Skeletal muscle satellite cell (primary cell): ENCODE results near the gene CSF2RB.
"Not testable (repeated sequence)": the region's sequence is repeated elsewhere in the genome, so short reads cannot be mapped to it uniquely, and the experiment has no call there.

Source experiments
- H3K27me3 ChIP-seq: 2 replicates; pipeline ENCODE4 v1.7.0; 2013; ENCODE audit warnings: low read length; ENCODE audit not compliant: control insufficient read depth, insufficient read depth
- H3K36me3 ChIP-seq: 2 replicates; pipeline ENCODE4 v1.7.0; 2013; ENCODE audit warnings: mild to moderate bottlenecking, control low read depth, low read length; ENCODE audit not compliant: insufficient read depth
- H3K4me1 ChIP-seq: 2 replicates; pipeline ENCODE4 v1.7.0; 2013; ENCODE audit warnings: low read length; ENCODE audit not compliant: control insufficient read depth, insufficient read depth
- H3K4me2 ChIP-seq: 2 replicates; pipeline ENCODE4 v1.7.0; 2013; ENCODE audit warnings: mild to moderate bottlenecking, low read length
- H3K4me3 ChIP-seq: 2 replicates; pipeline ENCODE4 v1.7.0; 2013; ENCODE audit warnings: low read length
- H3K9ac ChIP-seq: 2 replicates; pipeline ENCODE4 v1.7.0; 2013; ENCODE audit warnings: mild to moderate bottlenecking, low read depth, low read length, moderate library complexity
- H3K9me3 ChIP-seq: replicated peaks from 2 replicates; pipeline ENCODE4 v1.7.0; 2013; ENCODE audit warnings: mild to moderate bottlenecking, control low read depth, low read length

CSF2RB gene

GRCh38 chr22:36982136-36982535, 68.7 kb downstream of the CSF2RB start:
- no peaks in the 10 kb centered on the region for H3K36me3 ChIP-seq
- H3K4me2 ChIP-seq: no peak overlapping the region
- no peak overlapping the region for H3K9ac ChIP-seq
- no peak overlapping the region for H3K4me3 ChIP-seq
- H3K9me3 ChIP-seq: peaks cover 6% of the 10 kb centered on the region
- peaks cover 4% of the 10 kb centered on the region for H3K4me1 ChIP-seq
- peaks cover 26% of the 10 kb centered on the region for H3K27me3 ChIP-seq

GRCh38 chr22:36985211-36985889, 71.9 kb downstream of the CSF2RB start:
- Histone ChIP-seq H3K4me2 (no peak overlapping the region), H3K9ac (no peak overlapping the region), H3K4me1 (no peaks in the 10 kb centered on the region), H3K4me3 (no peak overlapping the region), H3K27me3 (peaks cover 36% of the 10 kb centered on the region), H3K9me3 (peaks cover 6% of the 10 kb centered on the region), H3K36me3 (no peaks in the 10 kb centered on the region)

GRCh38 chr22:36986242-36986821, 72.9 kb downstream of the CSF2RB start:
- Histone ChIP-seq H3K4me2 (no peak overlapping the region), H3K27me3 (peaks cover 37% of the 10 kb centered on the region), H3K36me3 (no peaks in the 10 kb centered on the region), H3K4me3 (no peak overlapping the region), H3K9ac (no peak overlapping the region), H3K9me3 (peaks cover 6% of the 10 kb centered on the region), H3K4me1 (no peaks in the 10 kb centered on the region)

- no peaks in the 10 kb centered on the region for H3K36me3 ChIP-seq
- H3K9me3 ChIP-seq: peaks cover 6% of the 10 kb centered on the region
- no peaks in the 10 kb centered on the region for H3K4me1 ChIP-seq
- H3K9ac ChIP-seq: no peak overlapping the region
- H3K4me2 ChIP-seq: no peak overlapping the region
- H3K27me3 ChIP-seq: peaks cover 26% of the 10 kb centered on the region
- H3K4me3 ChIP-seq: no peak overlapping the region
Observed at GRCh38 chr22:36988075-36988832, 74.8 kb downstream of the CSF2RB start.

GRCh38 chr22:36989012-36989411, 75.6 kb downstream of the CSF2RB start:
- H3K9ac ChIP-seq, H3K4me3 ChIP-seq, H3K4me1 ChIP-seq, H3K36me3 ChIP-seq, H3K9me3 ChIP-seq, H3K4me2 ChIP-seq: not testable (repeated sequence)
- H3K27me3 ChIP-seq: peaks cover 25% of the 10 kb centered on the region
